IMR-90 (cell line): ENCODE data around the gene MTRFR. TPM values are rescaled to one million over a fixed set of nuclear protein-coding genes. Genes with fewer than 3 reads are reported as not detected.

Source experiments
- ATAC-seq: fragments of 200-7000 bp; cut with Tn5 transposase; 2 replicates; pipeline ENCODE4 v1.9.1; 2020; ENCODE audit warnings: low read depth, mild to moderate bottlenecking, moderate library complexity
- BruUV-seq: library from RNA; stranded (reverse); fragments of 400-500 nt; replicated peaks from 2 replicates; lab custom pipeline; 2021; lab: Mats Ljungman, UMichigan
- CTCF ChIA-PET: fragments of 300-600 bp; formaldehyde crosslinking; extraction: SDS; loops from one replicate; lab custom pipeline; 2021; ENCODE audit warnings: antibody characterized with exemption; lab: Yijun Ruan, JAX
- POLR2A ChIA-PET: fragments of 300-600 bp; sonication (Branson Sonifier 250); formaldehyde crosslinking; loops from one replicate; lab custom pipeline; 2022; ENCODE audit warnings: antibody characterized with exemption; ENCODE audit not compliant: unreplicated experiment; lab: Charles Lee
- DNase-seq: peaks from one replicate; pipeline ENCODE4 v3.0.0; 2013
- H2AFZ ChIP-seq: replicated peaks from 2 replicates; pipeline ENCODE3; 2013; ENCODE audit warnings: low read length, mild to moderate bottlenecking; ENCODE audit not compliant: poor library complexity
- H2AK5ac ChIP-seq: 2 replicates; pipeline ENCODE4 v1.6.1; 2013; ENCODE audit warnings: low read depth, low read length, inconsistent platforms
- H2AK9ac ChIP-seq: replicated peaks from 2 replicates; pipeline ENCODE3; 2013; ENCODE audit warnings: mild to moderate bottlenecking, low read depth, low read length, moderate library complexity; ENCODE audit not compliant: poor library complexity
- H2BK120ac ChIP-seq: 2 replicates; pipeline ENCODE4 v1.6.1; 2013; ENCODE audit warnings: low read depth, low read length, inconsistent platforms
- H2BK15ac ChIP-seq: 3 replicates; pipeline ENCODE4 v1.6.1; 2013; ENCODE audit warnings: low read depth, low read length, inconsistent platforms
- H2BK20ac ChIP-seq: 2 replicates; pipeline ENCODE4 v1.6.1; 2013; ENCODE audit warnings: low read depth, mild to moderate bottlenecking, inconsistent platforms, low read length, moderate library complexity
- H2BK5ac ChIP-seq: 2 replicates; pipeline ENCODE4 v1.6.1; 2013; ENCODE audit warnings: mild to moderate bottlenecking, low read depth, low read length, inconsistent platforms; ENCODE audit not compliant: poor library complexity, severe bottlenecking
- H3K14ac ChIP-seq: replicated peaks from 2 replicates; pipeline ENCODE4 v1.6.1; 2013; ENCODE audit warnings: low read depth, low read length, inconsistent platforms
- H3K18ac ChIP-seq: 2 replicates; pipeline ENCODE4 v1.6.1; 2013; ENCODE audit warnings: low read depth, low read length, control low read depth
- H3K23ac ChIP-seq: 2 replicates; pipeline ENCODE4 v1.6.1; 2013; ENCODE audit warnings: low read depth, low read length, inconsistent platforms
- H3K27ac ChIP-seq: 2 replicates; pipeline ENCODE4 v1.5.1; 2013; ENCODE audit warnings: mild to moderate bottlenecking, control low read depth, low read length; ENCODE audit not compliant: insufficient read depth
- H3K27me3 ChIP-seq: 2 replicates; pipeline ENCODE4 v1.6.1; 2013; ENCODE audit warnings: low read length; ENCODE audit not compliant: control insufficient read depth, insufficient read depth
- H3K36me3 ChIP-seq: 2 replicates; pipeline ENCODE4 v1.6.1; 2013; ENCODE audit warnings: low read length, mixed read lengths; ENCODE audit not compliant: control insufficient read depth, insufficient read depth
- H3K4ac ChIP-seq: 2 replicates; pipeline ENCODE4 v1.6.1; 2013; ENCODE audit warnings: low read depth, low read length, inconsistent platforms
- H3K4me1 ChIP-seq: 2 replicates; pipeline ENCODE4 v1.6.1; 2013; ENCODE audit warnings: low read length, mixed read lengths; ENCODE audit not compliant: control insufficient read depth, insufficient read depth
- H3K4me2 ChIP-seq: 2 replicates; pipeline ENCODE4 v1.6.1; 2013; ENCODE audit warnings: low read depth, mild to moderate bottlenecking, control low read depth, low read length, moderate library complexity
- H3K4me3 ChIP-seq: 2 replicates; pipeline ENCODE4 v1.5.1; 2013; ENCODE audit warnings: low read depth, mild to moderate bottlenecking, control low read depth, low read length, moderate library complexity; ENCODE audit not compliant: insufficient read depth
- H3K56ac ChIP-seq: 2 replicates; pipeline ENCODE4 v1.6.1; 2013; ENCODE audit warnings: low read length, inconsistent platforms; ENCODE audit not compliant: insufficient read depth; ENCODE audit errors: extremely low read depth
- H3K79me1 ChIP-seq, 2 experiments: 2 replicates each; pipeline ENCODE4 v1.6.1; 2013; ENCODE audit warnings: low read length in 2 of 2, inconsistent platforms in 1 of 2, low read depth in 1 of 2
- H3K9ac ChIP-seq: 2 replicates; pipeline ENCODE4 v1.6.1; 2013; ENCODE audit warnings: low read depth, low read length, control low read depth
- H3K9me1 ChIP-seq: 2 replicates; pipeline ENCODE4 v1.6.1; 2013; ENCODE audit warnings: low read length, inconsistent platforms; ENCODE audit not compliant: insufficient read depth
- H3K9me3 ChIP-seq: 2 replicates; pipeline ENCODE4 v1.6.1; 2013; ENCODE audit warnings: low read length; ENCODE audit not compliant: control insufficient read depth, insufficient read depth
- H4K20me1 ChIP-seq: 2 replicates; pipeline ENCODE4 v1.6.1; 2013; ENCODE audit warnings: low read length, inconsistent platforms; ENCODE audit not compliant: insufficient read depth
- H4K5ac ChIP-seq: 2 replicates; pipeline ENCODE4 v1.6.1; 2013; ENCODE audit warnings: mild to moderate bottlenecking, low read depth, low read length, control low read depth
- H4K8ac ChIP-seq, 2 experiments: 2 replicates each; pipeline ENCODE4 v1.6.1; 2013; ENCODE audit warnings: low read depth in 2 of 2, low read length in 2 of 2, control low read depth in 1 of 2, inconsistent platforms in 1 of 2
- H4K91ac ChIP-seq: 2 replicates; pipeline ENCODE4 v1.6.1; 2013; ENCODE audit warnings: low read depth, low read length, inconsistent platforms; ENCODE audit not compliant: insufficient read depth
- BHLHE40 ChIP-seq: fragments of 150-350 bp; IDR thresholded peaks from 2 replicates; pipeline ENCODE4 v1.6.1; 2016; ENCODE audit warnings: mild to moderate bottlenecking, low read depth, low read length
- CEBPB ChIP-seq: IDR thresholded peaks from 2 replicates; pipeline ENCODE4 v1.6.1; 2012; ENCODE audit warnings: low read depth, low read length, improper control_type of control experiment
- CHD1 ChIP-seq: IDR thresholded peaks from 2 replicates; pipeline ENCODE4 v1.6.1; 2012; ENCODE audit warnings: low read depth, low read length, improper control_type of control experiment
- CTCF ChIP-seq: conservative IDR thresholded peaks from 2 replicates; pipeline ENCODE4 v1.5.1; 2012; ENCODE audit warnings: mild to moderate bottlenecking, low read depth, low read length, improper control_type of control experiment
- FOS ChIP-seq: fragments of 150-350 bp; IDR thresholded peaks from 2 replicates; pipeline ENCODE4 v1.6.1; 2016; ENCODE audit warnings: low read depth, low read length
- MAFK ChIP-seq: IDR thresholded peaks from 2 replicates; pipeline ENCODE4 v1.6.1; 2012; ENCODE audit warnings: low read depth, low read length, improper control_type of control experiment
- MAZ ChIP-seq: IDR thresholded peaks from 2 replicates; pipeline ENCODE4 v1.6.1; 2012; ENCODE audit warnings: low read depth, mild to moderate bottlenecking, low read length, improper control_type of control experiment, moderate library complexity, borderline replicate concordance
- MXI1 ChIP-seq: IDR thresholded peaks from 2 replicates; pipeline ENCODE4 v1.6.1; 2012; ENCODE audit warnings: low read depth, mild to moderate bottlenecking, low read length, moderate library complexity, borderline replicate concordance
- NFE2L2 ChIP-seq: fragments of 150-350 bp; IDR thresholded peaks from 2 replicates; pipeline ENCODE4 v1.6.1; 2016; ENCODE audit warnings: low read depth, mild to moderate bottlenecking, low read length
- POLR2A ChIP-seq: IDR thresholded peaks from 2 replicates; pipeline ENCODE4 v1.6.1; 2012; ENCODE audit warnings: mild to moderate bottlenecking, low read depth, low read length
- RAD21 ChIP-seq: IDR thresholded peaks from 2 replicates; pipeline ENCODE4 v1.6.1; 2012; ENCODE audit warnings: low read length, improper control_type of control experiment
- RCOR1 ChIP-seq: IDR thresholded peaks from 2 replicates; pipeline ENCODE4 v1.6.1; 2012; ENCODE audit warnings: mild to moderate bottlenecking, low read length, improper control_type of control experiment; ENCODE audit not compliant: insufficient replicate concordance
- RFX5 ChIP-seq: IDR thresholded peaks from 2 replicates; pipeline ENCODE4 v1.8.0; 2012; ENCODE audit warnings: low read depth, mild to moderate bottlenecking, low read length, moderate library complexity
- SMC3 ChIP-seq: fragments of 150-350 bp; IDR thresholded peaks from 2 replicates; pipeline ENCODE4 v1.6.1; 2016; ENCODE audit warnings: low read depth, mild to moderate bottlenecking, antibody characterized with exemption, low read length, moderate library complexity
- WGBS, 2 experiments: methylation state at CpG; one replicate each; pipeline versions ENCODE4 v1.1.5 to v1.1.7; 2013; ENCODE audit warnings: missing lambda C conversion rate in 2 of 2; ENCODE audit not compliant: insufficient read length in 1 of 2; ENCODE audit errors: extremely low coverage in 2 of 2; 5-methylcytosine and 5-hydroxymethylcytosine counted together
- dilution Hi-C: fragments of 300-500 bp; cut with HindIII; formaldehyde crosslinking; loops from one replicate; pipeline ENCODE4 v1.14.3; 2018; ENCODE audit warnings: low sequenced_read_pairs; ENCODE audit not compliant: unreplicated experiment
- in situ Hi-C: fragments of 300-500 bp; cut with MboI; formaldehyde crosslinking; loops from 3 replicates; pipeline ENCODE4 v1.14.3; 2019; ENCODE audit warnings: low sequenced_read_pairs, inconsistent platforms, mixed read lengths
- intact Hi-C: fragments of 100-400 bp; cut with micrococcal nuclease; formaldehyde crosslinking; loops from 2 replicates; pipeline ENCODE4 v1.10.0; 2022
- polyA plus RNA-seq, 3 experiments: library from polyadenylated mRNA; depleted of rRNA; stranded (reverse); fragments of >200 nt; gene quantifications; 2 replicates each; pipeline ENCODE4 v1.2.3, GENCODE V29; 2012; ENCODE audit warnings: low replicate concordance in 1 of 3
- total RNA-seq: library from RNA; depleted of rRNA; stranded (reverse); fragments of >200 nt; gene quantifications from 2 replicates; pipeline ENCODE4 v1.2.3, GENCODE V29; 2012
- TF ChIP-seq, protein P1 (sequence below): fragments of 150-350 bp; IDR thresholded peaks from 2 replicates; pipeline ENCODE4 v1.6.1; 2017; ENCODE audit warnings: mild to moderate bottlenecking, antibody characterized with exemption, low read length, low read depth
- TF ChIP-seq, protein P2 (sequence below): fragments of 150-350 bp; IDR thresholded peaks from 2 replicates; pipeline ENCODE4 v1.6.1; 2016; ENCODE audit warnings: low read depth, mild to moderate bottlenecking, low read length, moderate library complexity, borderline replicate concordance

Gene MTRFR
- total and polyA plus RNA-seq, 2 of the 4 experiments (the other 2 are of a cell fraction): 8.6 to 10.2 TPM

GRCh38 chr12:123199936-123200335 is 33.3 kb upstream of the MTRFR start:
- 100% methylated on average over 1 of the region's 3 CpGs; no CpG with 5 or more reads in 1 of the 2 experiments for WGBS, 2 experiments
- Histone ChIP-seq H3K79me1 (no peaks in the 10 kb centered on the region; a peak in 1 of 4 replicates), H3K56ac (no peak overlapping the region), H2BK120ac (no peak overlapping the region), H3K27me3 (no peaks in the 10 kb centered on the region), H3K4me3 (no peak overlapping the region), H3K18ac (no peak overlapping the region), H3K23ac (no peak overlapping the region), H2AK5ac (no peak overlapping the region), H4K5ac (no peak overlapping the region), H2AFZ (no peak overlapping the region), H4K20me1 (no peaks in the 10 kb centered on the region), H3K4me2 (no peak overlapping the region), H3K9ac (no peak overlapping the region), H3K9me1 (no peaks in the 10 kb centered on the region), H4K91ac (no peak overlapping the region), H2AK9ac (no peak overlapping the region), H2BK20ac (no peak overlapping the region), H3K4me1 (no peaks in the 10 kb centered on the region), H4K8ac (no peak overlapping the region), H2BK15ac (no peak overlapping the region), H3K36me3 (peaks cover 20% of the 10 kb centered on the region), H2BK5ac (no peak overlapping the region), H3K9me3 (no peaks in the 10 kb centered on the region), H3K27ac (no peak overlapping the region), H3K4ac (no peak overlapping the region), H3K14ac (no peak overlapping the region)
- dilution Hi-C loops: no loop called here
- ATAC-seq (no peak), DNase-seq (no peak)
- TF ChIP-seq RFX5: no peak
- no peak for TF ChIP-seq CEBPB
- TF ChIP-seq, protein P1, sequence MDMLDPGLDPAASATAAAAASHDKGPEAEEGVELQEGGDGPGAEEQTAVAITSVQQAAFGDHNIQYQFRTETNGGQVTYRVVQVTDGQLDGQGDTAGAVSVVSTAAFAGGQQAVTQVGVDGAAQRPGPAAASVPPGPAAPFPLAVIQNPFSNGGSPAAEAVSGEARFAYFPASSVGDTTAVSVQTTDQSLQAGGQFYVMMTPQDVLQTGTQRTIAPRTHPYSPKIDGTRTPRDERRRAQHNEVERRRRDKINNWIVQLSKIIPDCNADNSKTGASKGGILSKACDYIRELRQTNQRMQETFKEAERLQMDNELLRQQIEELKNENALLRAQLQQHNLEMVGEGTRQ: no peak
- TF ChIP-seq FOS: no peak
- no peak for TF ChIP-seq MAZ
- no peak for TF ChIP-seq RAD21
- TF ChIP-seq CTCF: no peak
- no peak for TF ChIP-seq SMC3
- TF ChIP-seq MAFK: no peak
- TF ChIP-seq, protein P2, sequence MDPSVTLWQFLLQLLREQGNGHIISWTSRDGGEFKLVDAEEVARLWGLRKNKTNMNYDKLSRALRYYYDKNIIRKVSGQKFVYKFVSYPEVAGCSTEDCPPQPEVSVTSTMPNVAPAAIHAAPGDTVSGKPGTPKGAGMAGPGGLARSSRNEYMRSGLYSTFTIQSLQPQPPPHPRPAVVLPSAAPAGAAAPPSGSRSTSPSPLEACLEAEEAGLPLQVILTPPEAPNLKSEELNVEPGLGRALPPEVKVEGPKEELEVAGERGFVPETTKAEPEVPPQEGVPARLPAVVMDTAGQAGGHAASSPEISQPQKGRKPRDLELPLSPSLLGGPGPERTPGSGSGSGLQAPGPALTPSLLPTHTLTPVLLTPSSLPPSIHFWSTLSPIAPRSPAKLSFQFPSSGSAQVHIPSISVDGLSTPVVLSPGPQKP: no peak
- no peak for TF ChIP-seq POLR2A
- TF ChIP-seq BHLHE40: no peak
- TF ChIP-seq MXI1: no peak
- no peak for TF ChIP-seq RCOR1
- no peak for TF ChIP-seq CHD1
- no peak for TF ChIP-seq NFE2L2
- no TSS peak for BruUV-seq
- in situ Hi-C loops: loop anchor here (25.0 kb wide), 1 partner anchor 613 kb away; no protein-coding TSS in a partner anchor
- CTCF ChIA-PET: no interaction called here
- POLR2A ChIA-PET: no interaction called here
- intact Hi-C loops: no loop called here
